Epithelial cell of esophagus (primary cell): ENCODE results near the gene FYB2.
A peak's percentile ranks its signal among the peaks of the same experiment; 100 is the strongest.

ENCODE experiments used
- DNase-seq: peaks from one replicate; pipeline ENCODE4 v3.0.0; 2010; ENCODE audit warnings: low read depth
- H3K4me3 ChIP-seq: 2 replicates; pipeline ENCODE4 v1.5.1; 2011; ENCODE audit warnings: mild to moderate bottlenecking, low read length, control low read depth
- TF ChIP-seq, protein P1 (sequence below): IDR thresholded peaks from 2 replicates; pipeline ENCODE4 v1.5.1; 2011; ENCODE audit warnings: low read depth, mild to moderate bottlenecking, low read length, control low read depth, inconsistent platforms; ENCODE audit not compliant: insufficient read depth; ENCODE audit errors: missing control alignments

Gene FYB2

GRCh38 chr1:56774067-56774609, 45.1 kb downstream of the FYB2 start:
- DNase-seq: no peak
- TF ChIP-seq, protein P1, sequence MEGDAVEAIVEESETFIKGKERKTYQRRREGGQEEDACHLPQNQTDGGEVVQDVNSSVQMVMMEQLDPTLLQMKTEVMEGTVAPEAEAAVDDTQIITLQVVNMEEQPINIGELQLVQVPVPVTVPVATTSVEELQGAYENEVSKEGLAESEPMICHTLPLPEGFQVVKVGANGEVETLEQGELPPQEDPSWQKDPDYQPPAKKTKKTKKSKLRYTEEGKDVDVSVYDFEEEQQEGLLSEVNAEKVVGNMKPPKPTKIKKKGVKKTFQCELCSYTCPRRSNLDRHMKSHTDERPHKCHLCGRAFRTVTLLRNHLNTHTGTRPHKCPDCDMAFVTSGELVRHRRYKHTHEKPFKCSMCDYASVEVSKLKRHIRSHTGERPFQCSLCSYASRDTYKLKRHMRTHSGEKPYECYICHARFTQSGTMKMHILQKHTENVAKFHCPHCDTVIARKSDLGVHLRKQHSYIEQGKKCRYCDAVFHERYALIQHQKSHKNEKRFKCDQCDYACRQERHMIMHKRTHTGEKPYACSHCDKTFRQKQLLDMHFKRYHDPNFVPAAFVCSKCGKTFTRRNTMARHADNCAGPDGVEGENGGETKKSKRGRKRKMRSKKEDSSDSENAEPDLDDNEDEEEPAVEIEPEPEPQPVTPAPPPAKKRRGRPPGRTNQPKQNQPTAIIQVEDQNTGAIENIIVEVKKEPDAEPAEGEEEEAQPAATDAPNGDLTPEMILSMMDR: no peak
- H3K4me3 ChIP-seq: no peak overlapping the region

- DNase-seq: peak; percentile 28
- no peak overlapping the region for H3K4me3 ChIP-seq
Measured at GRCh38 chr1:56773341-56774066, 45.7 kb downstream of the FYB2 start.

DNA sequence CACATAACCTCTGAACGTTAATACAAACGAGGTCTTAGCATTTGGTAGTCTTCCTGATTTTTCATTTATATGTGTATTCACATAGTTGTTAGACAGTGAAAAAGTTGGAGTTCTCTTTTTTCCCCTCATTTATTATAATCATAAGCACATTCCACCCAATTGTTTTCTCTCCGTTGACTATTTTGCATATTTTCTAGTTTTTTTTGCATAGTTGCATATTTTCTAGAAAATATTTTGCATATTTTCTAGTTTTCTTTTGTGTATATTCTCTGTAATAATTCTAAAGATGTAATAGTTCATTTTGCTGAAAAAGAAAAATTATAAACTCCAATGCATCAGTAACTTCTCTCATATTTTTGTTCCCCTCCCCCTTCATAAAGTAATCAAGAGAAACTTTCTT, 47.5 kb downstream of the FYB2 start:
- no peak for DNase-seq
- no peak overlapping the region for H3K4me3 ChIP-seq
- TF ChIP-seq, protein P1: no peak

More at GRCh38 chr1:56773341-56774066, 45.7 kb downstream of the FYB2 start:
- TF ChIP-seq, protein P1: no peak

- TF ChIP-seq, protein P1: no peak
- no peak for DNase-seq
- H3K4me3 ChIP-seq: no peak overlapping the region
Measured at GRCh38 chr1:56758794-56759193, 60.4 kb downstream of the FYB2 start.

- DNase-seq: peak; percentile 40
- TF ChIP-seq, protein P1: peak; percentile 40
- H3K4me3 ChIP-seq: no peak overlapping the region
Measured at GRCh38 chr1:56758135-56758534, 61.1 kb downstream of the FYB2 start.

- TF ChIP-seq, protein P1: no peak
- no peak for DNase-seq
- no peak overlapping the region for H3K4me3 ChIP-seq
Measured at GRCh38 chr1:56755911-56756310, 63.3 kb downstream of the FYB2 start.

DNA sequence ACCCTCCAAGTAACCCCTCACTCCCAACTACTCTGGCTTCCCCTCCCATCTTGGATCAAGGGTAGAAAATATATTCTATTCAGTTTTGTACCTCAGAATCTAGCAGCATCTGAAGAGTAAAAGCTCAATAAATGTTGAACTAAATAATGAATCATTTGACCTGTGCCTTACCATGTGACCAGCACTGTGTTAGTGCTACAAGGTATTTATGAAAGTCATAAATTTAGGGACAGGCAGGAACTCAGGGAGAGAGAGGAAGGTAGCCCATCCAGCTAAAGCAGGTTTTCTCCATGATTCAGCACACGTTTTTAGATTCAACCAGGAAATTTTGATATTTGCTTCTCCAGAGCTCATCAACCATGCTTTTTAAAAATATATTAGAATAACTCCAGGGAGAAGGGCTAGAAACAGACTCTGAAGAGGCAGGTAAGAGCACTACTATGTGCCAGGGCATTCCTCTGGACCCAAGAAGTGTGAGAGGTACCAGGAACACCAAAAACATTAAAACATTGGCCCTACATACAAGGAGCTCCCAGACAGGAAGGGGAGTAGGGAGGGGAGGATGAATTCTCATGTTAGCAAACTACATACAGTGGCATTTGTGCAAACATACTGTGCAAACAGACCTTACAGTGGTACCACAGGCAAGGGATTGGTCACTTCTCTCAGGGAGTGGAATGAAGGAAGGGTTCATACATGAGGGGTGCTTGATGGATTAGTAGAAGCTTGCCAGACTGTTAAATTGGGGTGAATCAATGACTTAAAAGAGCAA, 64.3 kb downstream of the FYB2 start:
- H3K4me3 ChIP-seq: no peak overlapping the region
- no peak for DNase-seq
- TF ChIP-seq, protein P1: no peak
